CD1c-positive myeloid dendritic cell (primary cell): ENCODE results near the gene KIF3B.
"Not testable (repeated sequence)": the region's sequence is repeated elsewhere in the genome, so short reads cannot be mapped to it uniquely, and the experiment has no call there.

ENCODE experiments used
- DNase-seq: peaks from one replicate; pipeline ENCODE4 v3.0.0-alpha.2; 2016; ENCODE audit errors: extremely low spot score

Gene KIF3B

GRCh38 chr20:32248043-32248442, 29.4 kb upstream of the KIF3B start:
- no peak for DNase-seq

- peak; percentile 40 for DNase-seq
Observed at GRCh38 chr20:32249030-32249738, 28.3 kb upstream of the KIF3B start.

DNA sequence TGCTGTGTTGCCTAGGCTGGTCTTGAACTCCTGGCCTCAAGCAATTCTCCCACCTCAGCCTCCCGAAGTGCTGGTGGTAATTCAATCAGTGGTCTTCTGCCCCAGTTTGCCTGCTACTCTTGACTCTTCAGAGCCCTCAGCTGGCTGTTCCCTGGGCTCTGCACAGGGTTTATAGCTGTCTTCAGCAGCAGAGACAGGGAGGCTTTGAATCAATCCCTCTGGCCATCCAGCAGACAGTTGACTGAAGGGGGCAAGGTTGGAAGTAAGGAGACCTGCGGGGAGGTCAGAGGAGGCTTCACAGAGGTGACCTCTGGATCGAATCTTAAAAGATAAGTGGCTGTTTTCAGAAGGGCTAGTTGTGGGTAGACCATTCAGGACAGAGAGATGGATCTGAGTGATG, 26.0 kb upstream of the KIF3B start:
- DNase-seq: no peak

DNA sequence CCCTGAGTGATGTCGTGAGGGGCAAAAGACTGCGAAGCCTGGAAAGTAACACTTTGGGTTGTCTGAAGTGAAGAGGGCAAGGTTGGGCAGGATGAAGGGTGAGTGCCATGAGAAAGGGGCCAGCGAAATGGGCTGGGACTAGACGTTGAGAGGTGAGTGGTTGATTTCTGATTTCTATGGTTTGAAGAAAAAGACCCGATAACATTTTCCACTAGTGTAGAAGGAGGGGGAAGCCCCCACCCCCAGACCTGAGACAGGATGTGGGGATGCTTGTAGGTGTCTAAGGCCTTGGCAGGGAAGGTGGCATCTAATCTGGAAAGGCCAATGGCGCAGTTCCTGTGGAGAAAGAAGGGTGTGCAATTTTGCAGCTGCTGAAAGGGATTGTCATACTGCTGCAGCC, 25.3 kb upstream of the KIF3B start:
- DNase-seq: no peak

DNA sequence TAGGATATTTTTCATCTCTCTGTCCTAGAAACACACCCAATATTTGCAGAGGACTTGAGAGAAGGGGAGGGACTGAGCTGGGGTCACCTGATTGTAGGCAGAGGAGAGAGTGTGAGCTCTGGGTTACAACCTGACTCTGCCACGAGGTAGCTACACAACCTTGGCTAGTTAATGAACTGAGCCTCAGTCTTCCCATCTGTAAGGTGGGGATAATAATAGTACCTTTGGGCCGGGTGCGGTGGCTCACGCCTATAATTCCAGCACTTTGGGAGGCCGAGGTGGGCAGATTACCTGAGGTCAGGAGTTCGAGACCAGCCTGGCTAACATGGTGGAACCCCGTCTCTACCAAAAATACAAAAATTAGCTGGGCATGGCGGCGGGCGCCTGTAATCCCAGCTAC, 16.5 kb upstream of the KIF3B start:
- not testable (repeated sequence) for DNase-seq

DNA sequence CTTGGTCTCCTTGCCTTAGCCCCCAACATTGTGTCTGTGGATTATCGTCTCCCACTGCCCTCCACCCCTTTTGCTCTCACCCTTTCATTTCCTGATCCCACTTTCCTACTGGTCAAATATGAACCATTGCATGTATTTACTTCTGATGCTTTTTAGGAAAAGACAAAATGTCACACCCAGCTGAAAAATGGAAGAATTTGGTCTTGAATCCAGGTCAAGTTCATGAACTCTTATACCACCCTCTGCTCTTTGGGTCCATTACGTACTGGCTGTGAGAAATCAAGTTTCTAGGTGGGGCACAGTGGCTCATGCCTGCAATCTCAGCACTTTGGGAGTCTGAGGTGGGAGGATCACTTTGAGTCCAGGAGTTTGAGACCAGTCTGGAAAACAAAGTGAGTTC, 15.8 kb upstream of the KIF3B start:
- DNase-seq: no peak

DNA sequence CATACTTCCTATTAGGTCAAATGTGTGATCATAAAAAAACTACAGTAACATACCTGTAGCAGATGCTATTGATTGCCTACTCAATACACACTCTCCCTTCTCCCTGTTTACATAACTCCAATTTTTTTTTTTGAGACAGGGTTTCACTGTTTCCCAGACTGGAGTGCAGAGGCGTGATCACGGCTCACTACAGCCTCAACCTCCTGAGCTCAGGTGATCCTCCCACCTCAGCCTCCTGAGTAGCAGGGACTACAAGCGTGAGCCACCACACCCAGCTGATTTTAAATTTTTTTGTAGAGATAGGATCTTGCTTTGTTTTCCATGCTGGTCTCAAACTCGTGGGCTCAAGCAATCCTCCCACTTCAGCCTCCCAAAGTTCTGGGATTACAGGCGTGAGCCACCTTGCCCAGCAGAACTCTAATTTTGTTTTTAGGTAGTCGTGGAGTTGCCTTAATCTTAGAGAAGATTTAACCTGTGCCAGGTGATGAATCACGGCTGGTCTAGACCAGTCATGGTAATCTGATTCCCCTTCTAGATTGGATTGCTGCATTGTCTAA, 14.0 kb upstream of the KIF3B start:
- no peak for DNase-seq

DNA sequence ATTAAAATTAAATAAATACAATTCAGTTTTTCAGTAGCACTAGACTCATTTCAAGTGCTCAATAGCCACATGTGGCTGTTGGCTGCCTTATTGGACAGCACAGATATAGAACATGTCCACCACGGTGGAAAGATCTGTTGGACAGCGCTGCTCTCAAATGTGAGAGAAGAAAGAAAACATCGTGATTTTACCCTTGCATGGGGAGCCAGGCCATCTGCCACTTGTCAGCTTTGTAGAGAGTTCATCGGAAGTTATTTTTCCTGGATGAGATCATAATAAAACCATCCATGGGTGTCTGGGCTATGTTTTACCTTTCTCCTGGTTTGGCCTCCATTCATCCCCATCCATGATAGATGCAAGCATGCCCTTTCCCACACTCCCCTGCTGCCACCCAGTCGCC, 5.8 kb upstream of the KIF3B start:
- no peak for DNase-seq

- no peak for DNase-seq
Observed at GRCh38 chr20:32274359-32274758, 3.1 kb upstream of the KIF3B start.

DNA sequence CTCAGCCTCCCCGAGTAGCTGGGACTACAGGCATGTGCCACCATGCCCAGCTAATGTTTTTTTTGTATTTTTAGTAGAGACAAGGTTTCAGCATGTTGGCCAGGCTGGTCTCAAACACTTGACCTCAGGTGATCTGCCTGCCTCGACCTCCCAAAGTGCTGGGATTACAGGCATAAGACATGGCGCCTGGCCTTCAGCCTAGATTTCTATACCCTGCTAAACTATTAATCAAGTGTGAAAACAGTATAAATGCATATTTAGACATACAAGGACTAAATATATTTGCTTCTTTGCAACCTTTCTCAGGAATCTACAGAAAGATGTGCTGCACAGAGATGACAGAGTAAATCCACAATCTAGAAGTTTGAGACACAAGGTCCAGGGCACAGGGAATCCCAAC, 2.3 kb upstream of the KIF3B start:
- DNase-seq: not testable (repeated sequence)

DNA sequence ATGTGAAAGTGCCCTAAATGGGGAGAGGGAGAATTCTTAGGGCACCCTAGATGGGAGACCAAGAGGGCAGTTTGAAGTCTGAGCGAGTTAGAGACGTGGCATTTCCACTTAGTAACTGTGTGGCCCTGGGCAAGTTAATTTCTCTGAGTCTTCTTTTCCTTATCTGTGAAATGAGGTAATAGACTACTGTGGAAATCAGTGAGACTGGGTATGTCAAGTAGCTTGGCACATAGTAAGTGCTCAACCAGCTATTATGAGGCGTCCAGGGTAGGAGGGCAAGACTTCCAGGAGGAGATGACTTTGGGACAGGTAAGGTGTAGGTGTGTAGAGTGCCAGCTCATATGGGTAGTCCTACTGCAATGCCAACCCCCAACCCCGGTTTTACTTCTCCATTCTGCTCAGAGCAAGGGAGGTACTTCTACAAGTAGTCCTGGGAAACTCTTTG, 770 bp downstream of the KIF3B start:
- DNase-seq: peak; percentile 38

DNA sequence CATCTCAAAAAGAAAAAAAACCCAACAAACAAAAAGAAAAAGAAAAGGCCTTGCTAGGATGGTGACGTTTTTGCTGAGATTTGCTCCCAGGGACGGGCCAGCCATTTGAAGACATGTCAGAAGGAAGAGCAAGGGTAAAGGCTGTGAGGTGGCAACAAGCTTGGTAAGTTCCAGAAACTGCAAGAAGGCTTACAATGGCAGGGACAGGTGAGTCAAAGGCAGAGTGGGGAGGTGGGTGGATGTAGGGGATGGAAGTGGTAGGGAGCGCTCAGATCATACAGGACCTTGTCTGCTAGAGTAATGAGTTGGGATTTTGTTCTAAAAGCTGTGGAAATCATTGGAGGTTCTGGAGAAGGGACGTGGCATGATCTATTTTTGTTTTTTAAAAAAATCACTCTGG, 4.3 kb downstream of the KIF3B start:
- no peak for DNase-seq

DNA sequence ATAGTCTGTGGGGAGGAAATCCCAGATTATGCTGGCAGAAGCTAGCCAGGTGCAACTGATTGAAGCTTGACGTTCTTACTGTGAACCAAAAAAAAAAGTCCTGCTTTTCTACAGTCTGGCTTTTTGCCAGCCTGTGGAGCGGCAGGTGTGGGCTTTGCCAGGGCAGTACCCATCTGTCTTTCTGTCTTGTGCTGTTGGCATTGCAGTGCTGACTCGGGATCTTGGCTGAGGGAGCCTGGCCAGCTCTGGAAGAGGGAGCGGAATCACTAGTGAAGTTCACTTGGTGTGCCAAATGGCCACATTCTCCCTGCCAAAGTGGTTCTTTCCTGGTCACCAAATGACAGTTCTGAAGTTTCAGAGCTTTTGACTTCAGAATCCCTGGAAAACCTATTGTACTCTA, 5.0 kb downstream of the KIF3B start:
- no peak for DNase-seq

DNA sequence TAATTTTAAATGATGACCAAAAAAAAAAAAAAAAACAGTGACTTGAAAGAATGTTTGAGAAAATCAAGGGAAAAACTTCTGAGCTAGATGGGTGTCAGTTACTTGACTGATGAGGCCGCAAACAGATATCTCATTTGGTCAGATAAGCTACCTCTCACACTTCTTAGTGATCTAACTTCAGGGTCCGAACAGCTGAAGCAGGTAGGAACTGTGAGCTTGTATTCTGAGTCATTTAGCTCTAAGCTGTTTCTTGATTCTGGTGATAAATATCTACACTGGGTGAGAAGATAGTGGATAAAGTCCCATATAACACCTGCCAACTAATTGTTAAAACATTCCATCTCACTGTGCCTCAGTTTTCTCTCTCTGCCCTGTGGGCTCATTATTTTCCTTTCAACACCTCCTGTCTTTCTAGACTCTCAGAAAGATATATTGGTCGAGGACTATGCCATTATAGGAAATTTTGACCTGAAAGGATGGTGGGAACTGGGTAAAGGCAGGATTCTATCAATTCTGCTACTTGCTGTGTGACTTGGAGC, 7.7 kb downstream of the KIF3B start:
- no peak for DNase-seq

DNA sequence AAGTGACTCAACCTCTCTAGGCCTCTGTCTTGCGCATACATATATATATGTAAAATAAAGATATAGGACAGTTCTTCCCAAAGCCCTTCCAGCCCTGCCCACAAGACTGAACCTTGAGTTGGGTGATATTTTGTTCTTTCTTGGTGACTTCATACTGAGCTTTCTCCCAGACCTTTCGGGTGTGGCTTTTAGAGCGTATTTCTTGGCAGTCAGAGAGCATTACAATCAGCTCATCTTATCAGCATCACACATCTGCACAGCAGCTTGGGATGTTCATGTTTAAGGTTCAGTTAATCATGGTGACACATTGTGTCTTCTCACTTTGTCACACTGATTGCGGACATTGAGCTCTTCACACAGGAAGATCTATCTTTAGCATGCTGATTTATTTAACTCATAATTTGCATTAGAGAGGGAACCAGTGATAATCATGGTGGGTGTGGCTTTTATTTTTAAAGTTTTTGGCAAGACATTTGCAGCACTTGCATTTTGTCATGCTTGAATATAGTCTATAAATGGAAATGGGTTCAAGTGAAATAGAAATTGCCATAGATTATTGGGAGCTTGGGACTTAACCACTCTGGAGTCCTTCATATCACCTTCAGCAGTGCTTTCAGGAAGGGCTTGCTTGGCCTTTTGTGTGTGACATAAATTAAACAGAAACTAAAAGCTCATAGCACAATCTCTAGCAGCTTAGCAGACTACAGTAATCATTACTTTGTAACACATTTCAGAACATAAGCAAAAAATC, 8.3 kb downstream of the KIF3B start:
- DNase-seq: peak; percentile 18

GRCh38 chr20:32287231-32287638, 9.8 kb downstream of the KIF3B start:
- no peak for DNase-seq

DNA sequence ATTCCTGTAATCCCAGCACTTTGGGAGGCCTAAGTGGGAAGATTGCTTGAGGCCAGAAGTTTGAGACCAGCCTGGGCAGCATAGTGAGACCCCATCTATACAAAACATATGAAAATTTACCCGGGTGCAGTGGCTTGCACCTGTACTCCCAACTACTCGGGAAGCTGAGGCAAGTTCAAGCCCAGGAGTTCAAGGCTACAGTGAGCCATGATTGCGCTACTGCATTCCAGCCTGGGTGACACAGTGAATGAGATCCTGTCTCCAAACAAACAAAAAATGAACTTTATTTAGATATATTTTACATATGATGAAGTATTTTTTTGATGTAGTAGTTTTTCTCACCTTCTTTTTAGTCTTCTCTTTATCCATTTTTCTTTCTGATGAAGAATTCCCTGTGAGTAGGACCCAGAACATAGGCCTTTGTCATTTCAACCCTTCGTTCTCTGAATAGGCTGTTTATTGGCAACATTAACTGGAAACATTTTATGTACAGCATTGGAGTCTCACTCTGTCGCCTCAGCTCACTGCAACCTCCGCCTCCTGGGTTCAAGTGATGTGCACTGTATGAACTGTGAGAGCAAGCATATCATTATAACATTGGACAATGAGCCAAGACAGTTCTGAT, 10.9 kb downstream of the KIF3B start:
- no peak for DNase-seq

- DNase-seq: not testable (repeated sequence)
Observed at GRCh38 chr20:32289299-32289660, 11.8 kb downstream of the KIF3B start.

DNA sequence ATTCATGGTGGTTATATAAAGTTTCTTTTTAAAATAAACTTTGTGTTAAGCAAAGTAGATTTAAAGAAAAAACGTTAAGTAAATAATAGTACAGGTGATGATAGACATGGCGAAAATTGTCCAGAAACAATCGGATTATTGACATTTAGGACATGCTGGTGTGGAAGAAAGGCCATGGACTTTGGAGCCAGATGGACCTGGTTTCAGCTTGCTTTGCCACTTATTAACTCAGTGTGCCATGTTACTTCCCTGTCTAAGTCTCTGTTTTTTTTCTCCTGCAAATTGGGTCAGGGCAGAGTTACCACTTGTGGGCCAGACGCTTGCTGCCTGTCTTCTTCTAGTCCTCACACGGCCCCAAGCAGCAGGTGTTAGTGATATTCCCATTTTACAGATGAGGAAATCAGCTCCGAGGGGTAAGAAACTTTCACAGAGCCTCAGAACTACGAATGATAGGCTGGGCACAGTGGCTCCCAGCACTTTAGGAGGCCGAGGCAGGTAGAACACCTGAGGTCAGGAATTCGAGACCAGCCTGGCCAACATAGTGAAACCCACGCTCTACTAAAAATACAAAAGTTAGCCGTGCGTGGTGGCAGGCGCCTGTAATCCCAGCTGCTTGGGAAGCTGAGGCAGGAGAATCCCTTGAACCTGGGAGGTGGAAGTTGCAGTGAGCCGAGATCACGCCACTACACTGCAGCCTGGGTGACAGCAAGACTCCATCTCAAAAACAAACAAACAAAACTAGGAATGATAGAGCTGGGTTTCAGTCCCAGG, 12.4 kb downstream of the KIF3B start:
- no peak for DNase-seq

DNA sequence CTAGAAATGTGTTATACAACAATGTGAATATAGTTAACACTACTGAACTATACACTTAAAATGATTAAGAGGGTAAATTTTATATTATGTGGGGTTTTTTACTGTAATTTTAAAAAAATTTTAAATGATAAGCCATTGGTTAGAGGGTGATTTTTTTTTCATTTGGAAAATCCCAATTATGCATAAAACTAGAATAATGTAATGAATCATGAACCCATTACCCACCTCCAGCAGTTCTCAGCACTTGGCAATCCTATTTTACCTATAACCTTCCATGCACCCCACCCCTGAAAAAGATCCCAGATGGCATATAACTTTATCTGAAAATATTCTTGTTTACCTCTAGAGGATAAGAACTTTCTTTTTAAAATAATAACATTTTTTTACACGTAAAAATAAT, 13.7 kb downstream of the KIF3B start:
- no peak for DNase-seq

GRCh38 chr20:32292548-32292947, 15.1 kb downstream of the KIF3B start:
- no peak for DNase-seq

GRCh38 chr20:32294071-32294470, 16.6 kb downstream of the KIF3B start:
- DNase-seq: no peak
